Measurements from ENCODE around the gene APBA3.

APBA3 gene

GRCh38 chr19:3780786-3781304 is 19.4 kb upstream of the APBA3 start:
- no peak overlapping the region for H2AFZ ChIP-seq (ENCODE audit: low read depth, low read length)
- H3K27me3 ChIP-seq (ENCODE audit: control insufficient read depth in 1 of 2, insufficient read depth in 1 of 2, low read length in 2 of 2) = peaks cover 16 to 22% of the 10 kb centered on the region in 2 experiments
- H2AK5ac ChIP-seq (ENCODE audit: low read length, severe bottlenecking) = no peak overlapping the region
- H3K14ac ChIP-seq (ENCODE audit: low read length in 2 of 2) = no peak overlapping the region
- H3K79me1 ChIP-seq (replicated peaks; ENCODE audit: low read length, poor library complexity, severe bottlenecking) = no peaks in the 10 kb centered on the region
- H3K4me3 ChIP-seq (ENCODE audit: insufficient read depth in 1 of 2, low read depth in 1 of 2, low read length in 2 of 2) = no peak overlapping the region
- no peak overlapping the region for H3K27ac ChIP-seq (ENCODE audit: low read length, poor library complexity, severe bottlenecking)
- no peaks in the 10 kb centered on the region for H3K36me3 ChIP-seq (ENCODE audit: control insufficient read depth in 1 of 2, insufficient read depth in 2 of 2, low read depth in 1 of 2, low read length in 2 of 2)
- no peak overlapping the region for H3K23ac ChIP-seq (ENCODE audit: low read length in 2 of 2)
- no peak overlapping the region for H3K18ac ChIP-seq (ENCODE audit: low read depth in 1 of 2, low read length in 2 of 2)
- no peak for DNase-seq
- H3K4ac ChIP-seq (ENCODE audit: low read depth in 1 of 2, low read length in 2 of 2) = no peak overlapping the region
- H2BK12ac ChIP-seq (ENCODE audit: low read length in 2 of 2) = no peak overlapping the region
- no peak overlapping the region for H3K4me2 ChIP-seq (ENCODE audit: low read length, poor library complexity, severe bottlenecking)
- H2BK120ac ChIP-seq (ENCODE audit: low read depth, low read length) = no peak overlapping the region
- no peak overlapping the region for H3K9ac ChIP-seq (ENCODE audit: low read length)
- peaks cover 20% of the 10 kb centered on the region for H3K9me3 ChIP-seq (ENCODE audit: control insufficient read depth, low read length)
- H3K4me1 ChIP-seq (ENCODE audit: control insufficient read depth, insufficient read depth, low read depth, low read length) = peaks cover 7% of the 10 kb centered on the region
- H2BK15ac ChIP-seq (ENCODE audit: low read depth, poor library complexity, severe bottlenecking) = no peak overlapping the region
- no peak overlapping the region for H4K8ac ChIP-seq (ENCODE audit: low read length)
- no peak overlapping the region for H4K91ac ChIP-seq (ENCODE audit: low read length)
- 93% methylated on average over 9 of the region's 9 CpGs for whole genome bisulfite sequencing
- H2BK5ac ChIP-seq (ENCODE audit: low read depth, low read length, poor library complexity, severe bottlenecking) = no peak overlapping the region

GRCh38 chr19:3778899-3779723 is 17.6 kb upstream of the APBA3 start:
- Histone ChIP-seq H4K8ac (ENCODE audit: low read length) (no peak overlapping the region), H2BK120ac (ENCODE audit: low read depth, low read length) (no peak overlapping the region), H3K4me1 (ENCODE audit: control insufficient read depth, insufficient read depth, low read depth, low read length) (no peaks in the 10 kb centered on the region), H2BK5ac (ENCODE audit: low read depth, low read length, poor library complexity, severe bottlenecking) (no peak overlapping the region), H3K9ac (ENCODE audit: low read length) (no peak overlapping the region), H3K27ac (ENCODE audit: low read length, poor library complexity, severe bottlenecking) (no peak overlapping the region), H3K4me3 (ENCODE audit: insufficient read depth in 1 of 2, low read depth in 1 of 2, low read length in 2 of 2) (no peak overlapping the region), H3K18ac (ENCODE audit: low read depth in 1 of 2, low read length in 2 of 2) (no peak overlapping the region), H3K79me1 (replicated peaks; ENCODE audit: low read length, poor library complexity, severe bottlenecking) (no peaks in the 10 kb centered on the region), H3K27me3 (ENCODE audit: control insufficient read depth in 1 of 2, insufficient read depth in 1 of 2, low read length in 2 of 2) (peaks cover 3 to 13% of the 10 kb centered on the region in 2 experiments), H2AK5ac (ENCODE audit: low read length, severe bottlenecking) (no peak overlapping the region), H2BK12ac (ENCODE audit: low read length in 2 of 2) (no peak overlapping the region), H3K23ac (ENCODE audit: low read length in 2 of 2) (no peak overlapping the region), H4K91ac (ENCODE audit: low read length) (no peak overlapping the region), H3K14ac (ENCODE audit: low read length in 2 of 2) (no peak overlapping the region), H2AFZ (ENCODE audit: low read depth, low read length) (no peak overlapping the region), H3K36me3 (ENCODE audit: control insufficient read depth in 1 of 2, insufficient read depth in 2 of 2, low read depth in 1 of 2, low read length in 2 of 2) (no peaks in the 10 kb centered on the region), H2BK15ac (ENCODE audit: low read depth, poor library complexity, severe bottlenecking) (no peak overlapping the region), H3K4me2 (ENCODE audit: low read length, poor library complexity, severe bottlenecking) (no peak overlapping the region), H3K9me3 (ENCODE audit: control insufficient read depth, low read length) (peaks cover 20% of the 10 kb centered on the region), H3K4ac (ENCODE audit: low read depth in 1 of 2, low read length in 2 of 2) (no peak overlapping the region)
- 81% methylated on average over 38 of the region's 44 CpGs for WGBS
- DNase-seq = no peak

DNA sequence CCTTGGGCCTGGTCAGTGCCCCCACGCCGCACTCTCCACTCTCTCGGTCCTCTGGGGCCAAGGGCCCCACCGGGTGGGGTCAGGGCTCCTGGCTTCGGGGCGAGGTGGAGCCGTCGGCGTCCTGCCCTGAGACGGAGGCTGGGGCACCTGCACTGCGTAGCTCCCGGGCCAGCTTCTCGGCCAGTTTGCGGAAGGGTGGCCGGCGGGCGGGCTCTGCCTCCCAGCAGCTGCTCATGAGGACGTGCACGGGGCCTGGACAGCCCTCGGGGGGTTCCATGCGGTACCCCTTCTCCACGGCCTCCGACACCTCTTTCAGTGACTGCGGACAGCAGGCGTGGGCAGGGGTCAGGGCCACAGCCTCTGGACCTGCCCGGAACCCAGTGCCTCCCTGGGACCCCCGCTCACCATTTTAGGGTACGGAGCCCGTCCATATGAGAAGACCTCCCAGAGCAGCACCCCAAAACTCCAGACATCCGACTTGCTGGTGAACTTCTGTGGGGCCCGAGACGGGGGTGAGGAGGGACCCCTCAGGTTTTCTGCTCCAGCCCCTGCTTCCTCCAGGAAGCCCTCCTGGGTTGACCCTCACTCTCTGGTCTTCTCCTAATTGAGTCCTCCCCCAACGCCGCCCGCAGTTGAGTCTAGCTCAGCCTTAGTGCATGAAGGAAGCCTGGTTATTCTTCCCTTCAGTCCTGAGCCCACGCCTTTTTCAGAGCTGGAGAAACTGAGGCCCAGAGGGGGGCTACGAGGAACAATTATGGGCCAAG is 16.8 kb upstream of the APBA3 start:
- H4K8ac ChIP-seq (ENCODE audit: low read length) = no peak overlapping the region
- H3K4ac ChIP-seq (ENCODE audit: low read depth in 1 of 2, low read length in 2 of 2) = no peak overlapping the region
- H3K4me1 ChIP-seq (ENCODE audit: control insufficient read depth, insufficient read depth, low read depth, low read length) = no peaks in the 10 kb centered on the region
- no peak overlapping the region for H3K14ac ChIP-seq (ENCODE audit: low read length in 2 of 2)
- no peak overlapping the region for H3K18ac ChIP-seq (ENCODE audit: low read depth in 1 of 2, low read length in 2 of 2)
- 92% methylated on average over 37 of the region's 37 CpGs for WGBS
- H3K23ac ChIP-seq (ENCODE audit: low read length in 2 of 2) = no peak overlapping the region
- H2AK5ac ChIP-seq (ENCODE audit: low read length, severe bottlenecking) = no peak overlapping the region
- H3K4me2 ChIP-seq (ENCODE audit: low read length, poor library complexity, severe bottlenecking) = no peak overlapping the region
- no peaks in the 10 kb centered on the region for H3K79me1 ChIP-seq (replicated peaks; ENCODE audit: low read length, poor library complexity, severe bottlenecking)
- H2AFZ ChIP-seq (ENCODE audit: low read depth, low read length) = no peak overlapping the region
- no peak overlapping the region for H2BK120ac ChIP-seq (ENCODE audit: low read depth, low read length)
- H2BK12ac ChIP-seq (ENCODE audit: low read length in 2 of 2) = no peak overlapping the region
- H3K4me3 ChIP-seq (ENCODE audit: insufficient read depth in 1 of 2, low read depth in 1 of 2, low read length in 2 of 2) = no peak overlapping the region
- DNase-seq = no peak
- H3K9me3 ChIP-seq (ENCODE audit: control insufficient read depth, low read length) = peaks cover 20% of the 10 kb centered on the region
- no peak overlapping the region for H3K27ac ChIP-seq (ENCODE audit: low read length, poor library complexity, severe bottlenecking)
- no peak overlapping the region for H2BK5ac ChIP-seq (ENCODE audit: low read depth, low read length, poor library complexity, severe bottlenecking)
- H3K27me3 ChIP-seq (ENCODE audit: control insufficient read depth in 1 of 2, insufficient read depth in 1 of 2, low read length in 2 of 2) = peaks cover 0 to 9% of the 10 kb centered on the region in 2 experiments
- no peak overlapping the region for H4K91ac ChIP-seq (ENCODE audit: low read length)
- no peak overlapping the region for H2BK15ac ChIP-seq (ENCODE audit: low read depth, poor library complexity, severe bottlenecking)
- no peak overlapping the region for H3K9ac ChIP-seq (ENCODE audit: low read length)
- H3K36me3 ChIP-seq (ENCODE audit: control insufficient read depth in 1 of 2, insufficient read depth in 2 of 2, low read depth in 1 of 2, low read length in 2 of 2) = no peaks in the 10 kb centered on the region

DNA sequence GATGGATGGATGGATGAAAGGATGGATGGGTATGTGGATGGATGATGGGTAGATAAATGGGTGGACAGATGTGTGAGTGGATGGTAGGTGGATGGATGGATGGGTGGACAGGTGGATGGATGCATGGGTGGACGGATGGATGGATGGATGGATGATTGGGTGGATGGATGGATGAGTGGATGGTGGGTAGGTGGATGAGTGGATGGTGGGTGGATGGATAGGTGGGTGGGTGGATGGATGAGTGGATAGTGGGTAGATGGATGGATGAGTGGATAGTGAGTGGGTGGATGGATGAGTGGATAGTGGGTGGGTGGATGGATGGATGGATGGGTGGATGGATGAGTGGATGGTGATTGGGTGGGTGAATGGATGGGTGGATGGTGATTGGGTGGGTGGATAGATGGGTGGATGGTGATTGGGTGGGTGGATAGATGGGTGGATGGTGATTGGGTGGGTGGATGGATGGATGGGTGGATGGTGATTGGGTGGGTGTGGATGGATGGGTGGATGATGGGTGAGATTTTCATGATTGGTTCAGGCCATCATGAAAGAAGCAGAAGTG is 15.1 kb upstream of the APBA3 start:
- H3K27ac ChIP-seq (ENCODE audit: low read length, poor library complexity, severe bottlenecking) = no peak overlapping the region
- H3K27me3 ChIP-seq (ENCODE audit: control insufficient read depth in 1 of 2, insufficient read depth in 1 of 2, low read length in 2 of 2) = peaks cover 0 to 22% of the 10 kb centered on the region in 2 experiments
- peaks cover 7% of the 10 kb centered on the region for H3K9me3 ChIP-seq (ENCODE audit: control insufficient read depth, low read length)
- no peak overlapping the region for H4K91ac ChIP-seq (ENCODE audit: low read length)
- 81% methylated on average over 1 of the region's 1 CpG for WGBS
- H2AK5ac ChIP-seq (ENCODE audit: low read length, severe bottlenecking) = no peak overlapping the region
- no peak overlapping the region for H2BK5ac ChIP-seq (ENCODE audit: low read depth, low read length, poor library complexity, severe bottlenecking)
- H3K9ac ChIP-seq (ENCODE audit: low read length) = no peak overlapping the region
- H3K4me1 ChIP-seq (ENCODE audit: control insufficient read depth, insufficient read depth, low read depth, low read length) = no peaks in the 10 kb centered on the region
- H3K4me2 ChIP-seq (ENCODE audit: low read length, poor library complexity, severe bottlenecking) = no peak overlapping the region
- no peak overlapping the region for H2BK12ac ChIP-seq (ENCODE audit: low read length in 2 of 2)
- H2BK15ac ChIP-seq (ENCODE audit: low read depth, poor library complexity, severe bottlenecking) = no peak overlapping the region
- H3K18ac ChIP-seq (ENCODE audit: low read depth in 1 of 2, low read length in 2 of 2) = no peak overlapping the region
- H3K36me3 ChIP-seq (ENCODE audit: control insufficient read depth in 1 of 2, insufficient read depth in 2 of 2, low read depth in 1 of 2, low read length in 2 of 2) = no peaks in the 10 kb centered on the region
- H3K79me1 ChIP-seq (replicated peaks; ENCODE audit: low read length, poor library complexity, severe bottlenecking) = no peaks in the 10 kb centered on the region
- H3K4me3 ChIP-seq (ENCODE audit: insufficient read depth in 1 of 2, low read depth in 1 of 2, low read length in 2 of 2) = no peak overlapping the region
- H4K8ac ChIP-seq (ENCODE audit: low read length) = no peak overlapping the region
- no peak overlapping the region for H2AFZ ChIP-seq (ENCODE audit: low read depth, low read length)
- DNase-seq = no peak
- no peak overlapping the region for H3K23ac ChIP-seq (ENCODE audit: low read length in 2 of 2)
- no peak overlapping the region for H2BK120ac ChIP-seq (ENCODE audit: low read depth, low read length)
- H3K14ac ChIP-seq (ENCODE audit: low read length in 2 of 2) = no peak overlapping the region
- no peak overlapping the region for H3K4ac ChIP-seq (ENCODE audit: low read depth in 1 of 2, low read length in 2 of 2)
